Smooth muscle cell (in vitro differentiated cells): ENCODE measurements around the gene SFI1. TPM values are rescaled to one million over a fixed set of nuclear protein-coding genes. Genes with fewer than 3 reads are reported as not detected.

Experiments used
- DNase-seq: peaks from one replicate; lab custom pipeline; 2025; ENCODE audit not compliant: unreplicated experiment; lab: John Stamatoyannopoulos, UW
- H2AFZ ChIP-seq: fragments of 200-600 bp; sonication (generic); 2 replicates; pipeline ENCODE4 v1.6.0; 2016; ENCODE audit warnings: antibody characterized with exemption, low read depth, mild to moderate bottlenecking
- H3F3A ChIP-seq: fragments of 200-600 bp; sonication (generic); 2 replicates; pipeline ENCODE4 v1.6.0; 2017; ENCODE audit warnings: antibody characterized with exemption, low read depth
- H3K27ac ChIP-seq: fragments of 200-600 bp; sonication (generic); 2 replicates; pipeline ENCODE4 v1.5.1; 2016; ENCODE audit warnings: low read depth, mild to moderate bottlenecking
- H3K27me3 ChIP-seq: fragments of 200-600 bp; sonication (generic); 2 replicates; pipeline ENCODE4 v1.6.1; 2016; ENCODE audit warnings: low read depth, mild to moderate bottlenecking
- H3K36me3 ChIP-seq: fragments of 200-600 bp; sonication (generic); 2 replicates; pipeline ENCODE4 v1.5.1; 2016; ENCODE audit warnings: low read depth
- H3K4me1 ChIP-seq: fragments of 200-600 bp; sonication (generic); 2 replicates; pipeline ENCODE4 v1.5.1; 2016; ENCODE audit warnings: low read depth
- H3K4me2 ChIP-seq: fragments of 200-600 bp; sonication (generic); 2 replicates; pipeline ENCODE4 v1.6.0; 2016; ENCODE audit warnings: mild to moderate bottlenecking
- H3K4me3 ChIP-seq: fragments of 200-600 bp; sonication (generic); 2 replicates; pipeline ENCODE4 v1.5.1; 2016; ENCODE audit warnings: mild to moderate bottlenecking
- H3K79me2 ChIP-seq: fragments of 200-600 bp; sonication (generic); 2 replicates; pipeline ENCODE4 v1.6.0; 2016; ENCODE audit warnings: low read depth, mild to moderate bottlenecking
- H3K9ac ChIP-seq: fragments of 200-600 bp; sonication (generic); 2 replicates; pipeline ENCODE4 v1.6.0; 2016; ENCODE audit warnings: low read depth
- H3K9me3 ChIP-seq: fragments of 200-600 bp; sonication (generic); replicated peaks from 2 replicates; pipeline ENCODE4 v1.5.1; 2016; ENCODE audit warnings: low read depth
- H4K20me1 ChIP-seq: fragments of 200-600 bp; sonication (generic); 2 replicates; pipeline ENCODE4 v1.6.0; 2016; ENCODE audit warnings: low read depth
- CTCF ChIP-seq: fragments of 200-600 bp; sonication (generic); IDR thresholded peaks from 2 replicates; pipeline ENCODE4 v1.5.1; 2017; ENCODE audit warnings: borderline replicate concordance, mild to moderate bottlenecking, antibody characterized with exemption; ENCODE audit not compliant: insufficient read depth, poor library complexity, severe bottlenecking
- WGBS: methylation state at CpG from one replicate; pipeline ENCODE4 v1.1.7; 2016; ENCODE audit warnings: low lambda C conversion rate; 5-methylcytosine and 5-hydroxymethylcytosine counted together
- polyA plus RNA-seq: library from polyadenylated mRNA; unstranded; fragments of >200 nt; fragmentation: Nextera tagmentation; extraction: Ambion mirVana; gene quantifications from 2 replicates; pipeline ENCODE4 v1.2.1, GENCODE V29; 2016
- total RNA-seq: library from RNA; depleted of rRNA; stranded (reverse); fragments of >200 nt; gene quantifications from 2 replicates; pipeline ENCODE4 v1.2.3, GENCODE V29; 2014

The SFI1 gene
- total RNA-seq (8.3 and 26.9 TPM in 2 replicates), polyA plus RNA-seq (8.7 and 13.7 TPM in 2 replicates)

GRCh38 chr22:31496007-31496734 is at the start of gene SFI1:
TSS of gene SFI1 (plus strand) at chr22:31496536. CDS start at chr22:31508285, 11,749 bp downstream.
- H3K27me3 ChIP-seq: no peaks in the 10 kb centered on the region
- H3F3A ChIP-seq: peaks cover 11% of the 10 kb centered on the region
- peak within 1 kb of the TSS; percentile 93 for H2AFZ ChIP-seq
- no peaks in the 10 kb centered on the region for H4K20me1 ChIP-seq
- peak within 1 kb of the TSS; percentile 70 for H3K4me3 ChIP-seq
- no peak for TF ChIP-seq CTCF
- DNase-seq: peak; percentile 74
- peaks cover 10% of the 10 kb centered on the region for H3K4me1 ChIP-seq
- H3K9ac ChIP-seq: peak within 1 kb of the TSS; percentile 23
- H3K79me2 ChIP-seq: peaks cover 6% of the 10 kb centered on the region
- WGBS: under 1% methylated on average over 70 of the region's 70 CpGs
- H3K9me3 ChIP-seq: no peaks in the 10 kb centered on the region
- H3K36me3 ChIP-seq: no peaks in the 10 kb centered on the region
- peak within 1 kb of the TSS; percentile 2 for H3K27ac ChIP-seq
- peak within 1 kb of the TSS; percentile 86 for H3K4me2 ChIP-seq

DNA sequence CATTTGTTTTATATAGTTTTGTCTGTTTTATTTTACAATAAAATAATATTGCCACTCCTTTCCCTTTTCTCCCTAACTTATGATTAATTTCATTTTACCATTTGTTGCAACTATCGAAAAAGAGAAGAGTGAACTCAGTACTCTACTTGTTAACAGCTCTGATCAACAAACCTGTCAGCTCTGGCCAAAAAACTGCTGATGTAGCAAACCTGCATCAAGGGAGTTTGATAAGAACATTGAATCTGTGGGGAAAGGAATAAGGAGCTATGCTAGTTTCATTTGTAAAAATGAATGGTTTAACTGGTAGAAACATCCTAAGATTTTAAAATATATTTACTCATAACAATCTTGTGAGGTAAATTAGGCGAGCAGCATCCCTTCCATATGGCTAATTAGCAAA is 49.6 kb upstream of the SFI1 start:
- WGBS: 91% methylated on average over 2 of the region's 2 CpGs
- Histone ChIP-seq H3K4me1 (peaks cover 11% of the 10 kb centered on the region), H3K79me2 (no peaks in the 10 kb centered on the region), H3K36me3 (no peaks in the 10 kb centered on the region), H3K27me3 (no peaks in the 10 kb centered on the region), H4K20me1 (peaks cover 6% of the 10 kb centered on the region), H3K9ac (no peak overlapping the region), H3K9me3 (no peaks in the 10 kb centered on the region), H2AFZ (no peak overlapping the region), H3K4me2 (no peak overlapping the region), H3K27ac (no peak overlapping the region), H3K4me3 (no peak overlapping the region), H3F3A (peaks cover 9% of the 10 kb centered on the region)
- TF ChIP-seq CTCF: no peak
- no peak for DNase-seq

DNA sequence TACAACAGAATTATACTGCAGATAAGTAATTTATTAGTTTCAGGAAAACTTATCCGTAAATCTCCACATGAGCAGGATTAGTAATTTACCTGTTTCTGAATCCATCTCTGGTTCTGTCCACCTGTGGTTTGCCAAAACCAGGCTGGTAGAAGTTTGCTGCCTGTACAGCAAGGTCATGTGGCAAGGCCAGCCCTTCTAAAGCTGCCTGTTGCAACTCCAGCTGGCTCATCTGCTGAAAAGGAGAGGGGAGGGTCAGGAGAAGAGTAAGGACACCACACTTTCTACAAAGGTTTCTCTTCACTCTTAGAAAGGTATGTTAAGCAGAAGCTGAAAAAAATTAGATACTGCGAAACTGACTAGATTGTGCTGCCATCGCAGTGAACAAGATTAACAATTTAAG is 49.0 kb upstream of the SFI1 start:
- Histone ChIP-seq H3F3A (peaks cover 9% of the 10 kb centered on the region), H3K36me3 (no peaks in the 10 kb centered on the region), H3K4me1 (peaks cover 11% of the 10 kb centered on the region)

More for the DNA sequence above, 49.0 kb upstream of the SFI1 start:
- no peak for DNase-seq
- Histone ChIP-seq H3K4me3 (no peak overlapping the region), H3K27ac (no peak overlapping the region), H3K79me2 (no peaks in the 10 kb centered on the region), H3K9ac (no peak overlapping the region), H2AFZ (no peak overlapping the region), H3K27me3 (no peaks in the 10 kb centered on the region), H3K4me2 (no peak overlapping the region), H4K20me1 (peaks cover 9% of the 10 kb centered on the region), H3K9me3 (no peaks in the 10 kb centered on the region)
- no peak for TF ChIP-seq CTCF
- WGBS: 98% methylated on average over 3 of the region's 3 CpGs
